Activated naive CD4-positive, alpha-beta T cell treated with anti-CD3 and anti-CD28 coated beads, Interleukin-2, amount 50 U/mL, for 16 hours (primary cell): ENCODE measurements around the gene PPM1J.

Source experiments
- DNase-seq: peaks from one replicate; pipeline ENCODE4 v3.0.0-alpha.2; 2020

The PPM1J gene

GRCh38 chr1:112686835-112687234 lies 28.3 kb downstream of the PPM1J start:
- no peak for DNase-seq

GRCh38 chr1:112686417-112686816 lies 28.7 kb downstream of the PPM1J start:
- DNase-seq = no peak

- no peak for DNase-seq
Observed at GRCh38 chr1:112685913-112686312, 29.2 kb downstream of the PPM1J start.

- DNase-seq = no peak
Observed at GRCh38 chr1:112678605-112679004, 36.5 kb downstream of the PPM1J start.

GRCh38 chr1:112677501-112677900 lies 37.6 kb downstream of the PPM1J start:
- no peak for DNase-seq

GRCh38 chr1:112676543-112676942 lies 38.6 kb downstream of the PPM1J start:
- DNase-seq = no peak

- DNase-seq = no peak
Observed at GRCh38 chr1:112675728-112676381, 39.3 kb downstream of the PPM1J start.

GRCh38 chr1:112674986-112675727 lies 40.0 kb downstream of the PPM1J start:
- DNase-seq = peak; percentile 53

GRCh38 chr1:112674440-112674985 lies 40.6 kb downstream of the PPM1J start, which contains the start of gene MOV10:
MOV10 (plus strand) TSS chr1:112674659; CDS start chr1:112674913, 254 bp downstream.
- peak; percentile 48 for DNase-seq

- DNase-seq = no peak
Observed at GRCh38 chr1:112673592-112674439, 41.3 kb downstream of the PPM1J start.

GRCh38 chr1:112672842-112673241 lies 42.3 kb downstream of the PPM1J start:
- DNase-seq = no peak

- DNase-seq = no peak
Observed at GRCh38 chr1:112672009-112672408, 43.1 kb downstream of the PPM1J start.

- no peak for DNase-seq
Observed at GRCh38 chr1:112666946-112667345, 48.2 kb downstream of the PPM1J start.

- no peak for DNase-seq
Observed at GRCh38 chr1:112665857-112666256, 49.3 kb downstream of the PPM1J start.
